Left colon (tissue), 2 donors: Measurements from ENCODE around the gene NKX2-3. TPM values are rescaled to one million over a fixed set of nuclear protein-coding genes. Genes with fewer than 3 reads are reported as not detected.

Experiments used
- ATAC-seq: fragments of 200-7000 bp; cut with Tn5 transposase; one replicate; pipeline ENCODE4 v1.9.1; 2020; ENCODE audit warnings: mild to moderate bottlenecking, moderate library complexity
- DNase-seq, 2 donors: peaks; one replicate each; pipeline ENCODE4 v3.0.0-alpha.2; 2020
- intact Hi-C, 2 donors: fragments of 100-400 bp; cut with DNase I in 1 of 2; cut with micrococcal nuclease in 1 of 2; formaldehyde crosslinking; loops; one replicate each; pipeline versions ENCODE4 v1.11.2 to v1.14.0; 2022; cut with DNase I, micrococcal nuclease
- total RNA-seq, 2 donors: library from RNA; stranded (reverse); fragmentation: NEBNext Ultra II Directional; extraction: Animal tissue kit (Norgen Biotek cat#: 25700); gene quantifications; one replicate each; pipeline ENCODE4 v1.2.1, GENCODE V29; 2021
- donor health status: DM: no; HTN: no; CAD: no.
- donor health status: DM: yes; HTN: yes; CAD: no.

The NKX2-3 gene
- total RNA-seq, 2 donors from 2014 or later: 3.4 to 11.7 TPM

DNA sequence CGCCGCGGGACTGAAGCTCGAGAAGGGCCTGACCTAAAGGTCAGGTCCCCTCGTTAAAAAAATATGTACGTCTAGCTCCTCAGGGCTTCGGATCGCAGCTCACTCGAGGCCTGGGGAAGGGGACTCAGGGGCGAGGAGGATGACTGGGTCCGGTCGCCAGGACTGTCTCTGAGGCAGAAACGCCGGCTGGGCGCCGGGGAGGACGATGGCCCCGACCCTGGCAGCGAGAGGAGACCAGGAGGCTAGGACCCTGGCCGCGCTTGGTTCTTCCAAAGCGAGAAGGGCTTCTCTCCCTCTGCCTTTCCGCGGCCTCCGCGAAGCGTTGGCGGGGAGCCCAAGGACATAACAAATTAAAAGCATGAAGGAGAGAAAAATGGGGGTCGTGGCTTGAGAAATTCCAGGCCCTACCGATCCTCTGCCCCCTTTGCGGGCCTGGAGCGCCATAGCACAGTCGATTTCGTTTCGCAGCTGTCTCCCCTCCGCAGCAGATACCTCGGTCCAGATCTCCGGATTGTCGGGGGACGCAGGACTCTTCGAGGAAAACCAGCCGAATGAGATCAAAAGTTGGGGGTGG, 3.1 kb downstream of the NKX2-3 start:
- intact Hi-C loops: loop anchor here (5.0 to 10.0 kb wide), 2 partner anchors 99 to 101 kb away; partner anchors contain the start of gene GOT1 (in 1 of the 2)
- ATAC-seq: no peak
- DNase-seq: peak in 1 of 2 donors; percentile 25

- peak in 1 of 2 donors; percentile 33 for DNase-seq
- intact Hi-C loops: loop anchor here (5.0 to 10.0 kb wide), 2 partner anchors 99 to 102 kb away; partner anchors contain the start of gene GOT1 (in 1 of the 2)
- ATAC-seq: no peak
These were observed 3.8 kb downstream of the NKX2-3 start for GRCh38 chr10:99536338-99537085.

GRCh38 chr10:99537086-99537988, 4.6 kb downstream of the NKX2-3 start:
- DNase-seq (peak in 1 of 2 donors; percentile 31), ATAC-seq (peak; percentile 36)
- intact Hi-C loops: loop anchor here (5.0 to 10.0 kb wide), 2 partner anchors 100 to 103 kb away; partner anchors contain the start of gene GOT1 (in 1 of the 2)

- ATAC-seq: no peak
- intact Hi-C loops: loop anchor here (5.0 to 10.0 kb wide), 2 partner anchors 101 to 103 kb away; partner anchors contain the start of gene GOT1 (in 1 of the 2)
- no peak for DNase-seq
These were observed 5.5 kb downstream of the NKX2-3 start for GRCh38 chr10:99537989-99538917.

DNA sequence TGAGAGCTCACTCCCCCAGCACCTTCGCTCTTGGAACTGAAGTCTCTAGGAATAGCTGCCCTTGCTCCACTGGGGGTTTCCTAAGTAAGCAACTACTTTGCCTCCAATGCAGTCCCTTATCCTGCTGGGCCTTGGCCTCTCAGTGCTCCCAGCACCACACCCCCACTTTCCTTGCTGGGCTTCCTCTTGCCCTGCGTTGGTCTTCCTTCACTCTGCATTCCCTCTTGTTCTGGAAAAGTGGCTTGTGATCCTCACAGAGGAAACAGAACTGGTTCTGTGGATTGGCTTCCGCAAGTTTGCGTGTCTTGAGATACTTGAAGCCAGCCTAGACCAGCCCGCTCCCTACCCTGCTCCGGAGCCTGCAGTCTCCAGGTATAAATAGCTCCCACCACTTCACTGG, 6.4 kb downstream of the NKX2-3 start:
- ATAC-seq (no peak), DNase-seq (no peak)
- intact Hi-C loops: loop anchor here (5.0 to 10.0 kb wide), 2 partner anchors 102 to 104 kb away; partner anchors contain the start of gene GOT1 (in 1 of the 2)

- intact Hi-C loops: loop anchor here (5.0 to 10.0 kb wide), 2 partner anchors 103 to 105 kb away; partner anchors contain the start of gene GOT1 (in 1 of the 2)
- no peak for ATAC-seq
- no peak for DNase-seq
These were observed 7.1 kb downstream of the NKX2-3 start for GRCh38 chr10:99539820-99540219.

DNA sequence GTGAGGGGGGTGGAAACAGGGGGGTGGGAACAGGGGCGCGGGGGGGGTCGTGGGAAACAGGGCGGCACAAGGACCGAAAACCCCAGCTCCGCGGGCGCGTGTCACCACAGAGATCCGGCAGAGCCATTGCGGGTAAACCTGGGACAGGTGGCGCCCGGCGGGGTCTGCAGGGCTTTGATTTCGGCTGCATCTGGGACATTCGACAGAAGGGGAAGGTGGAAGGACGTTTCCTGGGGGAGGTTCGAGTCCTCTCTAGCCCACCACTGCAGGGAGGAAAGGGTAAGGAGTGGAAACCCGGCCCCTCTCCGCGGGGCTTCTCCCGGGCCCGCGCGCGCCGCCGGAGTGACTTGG, 7.5 kb downstream of the NKX2-3 start:
- no peak for ATAC-seq
- DNase-seq: no peak
- intact Hi-C loops: no loop called here

- peak in 1 of 2 donors; percentile 59 for DNase-seq
- intact Hi-C loops: no loop called here
- peak; percentile 94 for ATAC-seq
These were observed 8.2 kb downstream of the NKX2-3 start for GRCh38 chr10:99540657-99541531.

- no peak for ATAC-seq
- intact Hi-C loops: no loop called here
These were observed 11.6 kb downstream of the NKX2-3 start for GRCh38 chr10:99544322-99544721.

DNA sequence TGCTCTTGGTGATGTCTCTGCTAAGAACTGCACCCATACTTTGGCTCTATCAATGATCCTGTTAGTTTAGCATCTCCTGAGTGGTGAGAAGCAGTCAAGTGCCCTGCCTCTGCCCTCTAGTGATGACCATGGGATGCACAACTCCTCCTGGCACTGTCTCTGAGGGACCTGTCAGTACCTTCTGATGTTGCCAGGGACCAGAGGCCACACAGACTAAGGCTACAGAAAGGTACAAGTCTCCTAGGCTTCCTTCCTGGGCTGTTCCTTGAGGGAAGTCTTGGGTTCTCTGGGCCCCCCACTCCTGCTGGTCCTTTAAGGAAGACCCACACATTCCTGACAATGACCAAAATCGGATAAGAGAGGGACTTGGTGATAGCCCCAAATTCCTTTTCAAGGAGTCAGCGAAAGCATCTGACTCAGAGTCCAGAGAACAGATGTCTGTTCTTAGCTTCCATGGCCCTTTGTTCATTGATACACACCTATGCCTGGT, 15.3 kb downstream of the NKX2-3 start:
- DNase-seq: peak in 1 of 2 donors; percentile 20
- intact Hi-C loops: no loop called here
- ATAC-seq: peak; percentile 84

More at GRCh38 chr10:99544322-99544721, 11.6 kb downstream of the NKX2-3 start:
- DNase-seq: no peak

DNA sequence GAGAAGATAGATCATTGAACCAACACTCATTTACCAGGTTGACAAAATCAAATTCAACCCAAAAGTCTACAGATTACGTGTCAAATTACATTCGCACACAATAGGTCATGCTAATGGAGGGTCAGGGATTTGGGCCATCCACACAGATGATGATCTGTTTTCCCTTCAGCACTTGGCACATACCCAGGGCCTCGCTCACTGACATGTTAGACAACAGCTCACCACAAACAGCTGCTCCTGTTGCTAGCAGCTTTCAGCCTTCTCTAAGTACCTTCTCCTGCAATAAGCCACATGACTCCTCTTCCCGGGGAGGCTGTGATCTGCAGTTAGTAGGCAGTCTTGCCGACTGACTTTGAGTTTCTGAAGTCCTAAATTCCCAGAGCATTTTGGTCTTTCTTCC, 18.4 kb downstream of the NKX2-3 start:
- ATAC-seq (no peak), DNase-seq (peak; percentile 53 to 58)
- intact Hi-C loops: loop anchor here in 1 of 2 donors (10.0 kb wide), 1 partner anchor 64 kb away; no protein-coding TSS in a partner anchor

DNA sequence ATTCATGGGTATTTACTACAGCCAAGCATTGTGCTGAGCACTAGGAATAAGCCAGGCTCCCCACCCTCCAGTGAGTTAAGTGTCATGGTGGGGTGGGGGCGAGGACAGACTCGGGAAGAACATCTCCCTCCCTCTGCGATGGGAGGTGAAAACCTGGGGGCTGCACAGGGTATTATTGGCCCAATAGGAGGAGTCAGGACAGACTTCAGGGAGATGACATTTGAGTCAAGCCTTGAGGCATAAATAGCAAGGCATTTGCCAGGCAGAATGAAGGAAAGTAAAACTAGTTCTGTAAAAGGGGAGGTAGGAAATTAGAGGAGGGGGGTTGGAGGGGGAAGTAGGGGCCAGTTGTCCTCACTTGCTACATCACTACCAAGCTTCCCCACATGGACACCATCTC, 18.9 kb downstream of the NKX2-3 start:
- no peak for ATAC-seq
- intact Hi-C loops: loop anchor here in 1 of 2 donors (10.0 kb wide), 1 partner anchor 63 kb away; no protein-coding TSS in a partner anchor
- no peak for DNase-seq

DNA sequence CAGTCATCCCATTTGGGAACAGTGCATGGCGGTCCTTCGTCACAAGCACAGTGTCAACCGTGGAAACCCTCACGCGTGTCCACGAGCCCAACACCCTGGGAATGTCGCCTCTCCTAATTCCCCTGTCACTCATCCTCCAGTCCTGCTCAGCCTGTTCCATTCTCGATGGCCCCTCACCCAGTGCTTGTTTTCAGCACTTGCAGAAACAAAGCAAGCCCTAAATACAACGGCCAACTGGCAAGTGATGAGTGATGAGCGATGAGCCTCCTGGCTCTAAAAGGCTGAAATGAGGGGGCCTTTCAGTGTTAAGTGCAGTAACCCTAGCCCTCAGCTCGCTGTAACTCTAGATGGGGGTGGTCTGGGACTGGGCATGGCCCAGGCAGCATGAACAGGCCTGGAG, 22.6 kb downstream of the NKX2-3 start:
- DNase-seq (no peak), ATAC-seq (no peak)
- intact Hi-C loops: loop anchor here in 1 of 2 donors (10.0 kb wide), 1 partner anchor 59 kb away; no protein-coding TSS in a partner anchor

DNA sequence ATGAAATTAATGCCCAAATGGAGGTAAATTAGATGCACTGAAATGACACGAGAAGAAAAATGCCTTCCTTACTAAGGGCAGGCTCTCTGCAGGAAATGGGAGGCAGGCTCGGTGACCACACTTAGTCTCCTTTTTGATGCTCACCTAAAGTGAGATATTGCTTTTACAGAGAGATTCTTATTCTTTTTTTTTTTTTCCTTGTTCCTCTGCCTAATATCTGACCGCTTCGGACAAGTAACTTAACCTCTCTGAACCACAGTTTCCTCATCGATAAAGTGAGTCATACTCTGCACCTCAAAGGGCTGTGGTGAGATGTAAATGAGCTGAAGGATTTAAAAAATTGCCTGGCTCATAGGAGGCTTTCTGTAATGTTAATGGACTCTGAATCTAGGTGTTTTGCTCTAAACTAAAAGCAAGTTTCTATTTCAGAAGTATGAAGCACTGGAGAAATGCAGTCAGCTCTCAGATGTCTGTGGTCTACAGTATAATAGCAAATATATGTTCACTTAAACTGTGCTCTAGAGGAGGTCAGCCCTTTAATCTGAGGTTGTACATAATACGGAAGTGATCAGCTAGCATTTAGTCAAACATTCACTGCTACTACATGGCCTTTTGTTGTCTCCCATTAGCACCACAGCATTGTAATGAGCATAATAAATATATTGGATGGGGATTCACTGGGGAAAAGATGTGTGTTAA, 23.2 kb downstream of the NKX2-3 start:
- no peak for ATAC-seq
- intact Hi-C loops: loop anchor here in 1 of 2 donors (10.0 kb wide), 1 partner anchor 59 kb away; no protein-coding TSS in a partner anchor

DNA sequence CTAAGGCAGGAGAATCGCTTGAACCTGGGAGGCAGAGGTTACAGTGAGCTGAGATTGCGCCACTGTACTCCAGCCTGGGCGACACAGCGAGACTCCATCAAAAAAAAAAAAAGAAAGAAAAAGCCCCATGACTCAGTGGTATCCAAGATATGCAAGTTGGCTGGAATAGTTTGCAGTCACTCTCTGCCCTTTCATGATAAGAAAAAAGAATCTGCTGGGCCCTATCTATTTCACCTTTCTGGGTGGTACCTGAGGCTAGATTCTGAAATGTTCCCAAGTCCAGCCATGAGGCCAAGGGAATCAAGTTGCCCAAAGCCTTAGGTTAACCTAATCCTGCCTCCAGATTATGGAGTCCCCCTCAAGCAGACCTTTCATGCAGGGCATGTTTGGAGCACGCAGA, 24.3 kb downstream of the NKX2-3 start:
- intact Hi-C loops: loop anchor here in 1 of 2 donors (10.0 kb wide), 1 partner anchor 58 kb away; no protein-coding TSS in a partner anchor
- ATAC-seq: no peak
- DNase-seq: no peak

More for the DNA sequence above, 23.2 kb downstream of the NKX2-3 start:
- DNase-seq: no peak

DNA sequence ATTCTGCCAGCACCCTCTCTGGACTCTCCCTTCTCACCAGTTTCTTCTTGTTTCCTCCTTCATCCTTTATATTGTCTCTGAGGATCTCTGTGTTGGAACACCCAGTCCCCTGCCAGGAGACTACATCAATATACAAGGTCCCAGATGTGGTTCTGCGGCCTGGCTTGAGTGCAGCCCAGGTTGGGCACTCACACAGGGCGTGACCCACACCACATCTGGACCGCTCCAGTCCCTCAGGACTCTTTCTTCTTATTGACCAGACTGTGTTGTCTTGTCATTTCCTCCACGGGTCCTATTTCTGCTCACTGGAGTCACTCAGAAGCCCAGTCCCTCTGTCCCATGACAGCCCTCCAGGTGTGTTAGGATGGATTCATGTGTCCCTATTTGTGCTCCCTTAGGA, 26.0 kb downstream of the NKX2-3 start:
- ATAC-seq (no peak), DNase-seq (no peak)
- intact Hi-C loops: loop anchor here in 1 of 2 donors (10.0 kb wide), 1 partner anchor 56 kb away; no protein-coding TSS in a partner anchor
